ENCODE results near the gene CHAF1B.

Gene CHAF1B

GRCh38 chr21:36425286-36425685, 40.1 kb downstream of the CHAF1B start:
- no peak for TF ChIP-seq CTCF (IDR thresholded peaks at IDR 0.05; ENCODE audit: low read length, missing control alignments)
- H3K4me3 ChIP-seq (replicated peaks; ENCODE audit: low read depth, low read length) = no peak overlapping the region
- DNase-seq (ENCODE audit: low read depth) = no peak

- no peak for DNase-seq (ENCODE audit: low read depth)
- no peak for TF ChIP-seq CTCF (IDR thresholded peaks at IDR 0.05; ENCODE audit: low read length, missing control alignments)
- no peak overlapping the region for H3K4me3 ChIP-seq (replicated peaks; ENCODE audit: low read depth, low read length)
Observed at GRCh38 chr21:36427502-36427901, 42.3 kb downstream of the CHAF1B start.

GRCh38 chr21:36428761-36429432, 43.7 kb downstream of the CHAF1B start:
- no peak for TF ChIP-seq CTCF (IDR thresholded peaks at IDR 0.05; ENCODE audit: low read length, missing control alignments)
- DNase-seq (ENCODE audit: low read depth) = no peak
- H3K4me3 ChIP-seq (replicated peaks; ENCODE audit: low read depth, low read length) = no peak overlapping the region

GRCh38 chr21:36429947-36430546, 44.9 kb downstream of the CHAF1B start:
- peak; percentile 99 for DNase-seq (ENCODE audit: low read depth)
- peak overlapping the region; percentile 50 for H3K4me3 ChIP-seq (replicated peaks; ENCODE audit: low read depth, low read length)

GRCh38 chr21:36430841-36431240, 45.6 kb downstream of the CHAF1B start:
- peak overlapping the region; percentile 50 for H3K4me3 ChIP-seq (replicated peaks; ENCODE audit: low read depth, low read length)
- no peak for TF ChIP-seq CTCF (IDR thresholded peaks at IDR 0.05; ENCODE audit: low read length, missing control alignments)
- peak; percentile 48 for DNase-seq (ENCODE audit: low read depth)

More at GRCh38 chr21:36429947-36430546, 44.9 kb downstream of the CHAF1B start:
- TF ChIP-seq CTCF (IDR thresholded peaks at IDR 0.05; ENCODE audit: low read length, missing control alignments) = peak; percentile 3

GRCh38 chr21:36431252-36431651, 46.1 kb downstream of the CHAF1B start:
- peak overlapping the region; percentile 50 for H3K4me3 ChIP-seq (replicated peaks; ENCODE audit: low read depth, low read length)
- no peak for DNase-seq (ENCODE audit: low read depth)
- TF ChIP-seq CTCF (IDR thresholded peaks at IDR 0.05; ENCODE audit: low read length, missing control alignments) = no peak
